Measurements from ENCODE around the gene FKBP2.

- TF ChIP-seq, protein P1, sequence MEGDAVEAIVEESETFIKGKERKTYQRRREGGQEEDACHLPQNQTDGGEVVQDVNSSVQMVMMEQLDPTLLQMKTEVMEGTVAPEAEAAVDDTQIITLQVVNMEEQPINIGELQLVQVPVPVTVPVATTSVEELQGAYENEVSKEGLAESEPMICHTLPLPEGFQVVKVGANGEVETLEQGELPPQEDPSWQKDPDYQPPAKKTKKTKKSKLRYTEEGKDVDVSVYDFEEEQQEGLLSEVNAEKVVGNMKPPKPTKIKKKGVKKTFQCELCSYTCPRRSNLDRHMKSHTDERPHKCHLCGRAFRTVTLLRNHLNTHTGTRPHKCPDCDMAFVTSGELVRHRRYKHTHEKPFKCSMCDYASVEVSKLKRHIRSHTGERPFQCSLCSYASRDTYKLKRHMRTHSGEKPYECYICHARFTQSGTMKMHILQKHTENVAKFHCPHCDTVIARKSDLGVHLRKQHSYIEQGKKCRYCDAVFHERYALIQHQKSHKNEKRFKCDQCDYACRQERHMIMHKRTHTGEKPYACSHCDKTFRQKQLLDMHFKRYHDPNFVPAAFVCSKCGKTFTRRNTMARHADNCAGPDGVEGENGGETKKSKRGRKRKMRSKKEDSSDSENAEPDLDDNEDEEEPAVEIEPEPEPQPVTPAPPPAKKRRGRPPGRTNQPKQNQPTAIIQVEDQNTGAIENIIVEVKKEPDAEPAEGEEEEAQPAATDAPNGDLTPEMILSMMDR (optimal IDR thresholded peaks at IDR 0.05 in 1 of 3, IDR thresholded peaks at IDR 0.05 in 1 of 3, conservative IDR thresholded peaks at IDR 0.05 in 1 of 3; ENCODE audit: extremely low read depth in 1 of 3, insufficient read depth in 2 of 3, low read length in 3 of 3) = no peak
- no peak for TF ChIP-seq EZH2 (IDR thresholded peaks at IDR 0.05; ENCODE audit: low read length)
Measured at GRCh38 chr11:64249038-64249437, 8.1 kb downstream of the FKBP2 start.

All from keratinocyte (primary cell).